Parathyroid adenoma (tissue), 2 donors: Measurements from ENCODE around the gene JADE2.

Source experiments
- H2AFZ ChIP-seq: fragments of 300-600 bp; sonication (generic); one replicate; pipeline ENCODE4 v1.7.0; 2017; ENCODE audit warnings: antibody characterized with exemption, mild to moderate bottlenecking
- H3K27ac ChIP-seq: fragments of 300-600 bp; sonication (generic); one replicate; pipeline ENCODE4 v1.7.0; 2017
- H3K27me3 ChIP-seq: fragments of 300-600 bp; sonication (generic); one replicate; pipeline ENCODE4 v1.7.0; 2017; ENCODE audit warnings: low read length; ENCODE audit not compliant: control insufficient read depth, insufficient read depth
- H3K36me3 ChIP-seq: fragments of 300-600 bp; sonication (generic); one replicate; pipeline ENCODE4 v1.7.0; 2017; ENCODE audit warnings: low read length; ENCODE audit not compliant: control insufficient read depth, insufficient read depth
- H3K4me1 ChIP-seq: fragments of 300-600 bp; sonication (generic); one replicate; pipeline ENCODE4 v1.7.0; 2017; ENCODE audit warnings: control low read depth
- H3K4me2 ChIP-seq: fragments of 300-600 bp; sonication (generic); one replicate; pipeline ENCODE4 v1.7.0; 2017; ENCODE audit warnings: low read length
- H3K4me3 ChIP-seq: fragments of 300-600 bp; sonication (generic); one replicate; pipeline ENCODE4 v1.7.0; 2017; ENCODE audit warnings: low read depth, low read length
- H3K79me2 ChIP-seq: fragments of 300-600 bp; sonication (generic); one replicate; pipeline ENCODE4 v1.7.0; 2017; ENCODE audit warnings: control low read depth
- H3K9ac ChIP-seq: fragments of 300-600 bp; sonication (generic); one replicate; pipeline ENCODE4 v1.7.0; 2017; ENCODE audit warnings: mild to moderate bottlenecking
- H3K9me3 ChIP-seq: fragments of 300-600 bp; sonication (generic); one replicate; pipeline ENCODE4 v1.7.0; 2017; ENCODE audit warnings: low read length; ENCODE audit not compliant: control insufficient read depth
- TF ChIP-seq, protein P1 (sequence below): fragments of 300-600 bp; sonication (generic); IDR thresholded peaks from one replicate; pipeline ENCODE4 v1.7.0; 2017; ENCODE audit warnings: antibody characterized with exemption, mild to moderate bottlenecking
- donor health status: primary hyperparathyroidism.

The JADE2 gene

DNA sequence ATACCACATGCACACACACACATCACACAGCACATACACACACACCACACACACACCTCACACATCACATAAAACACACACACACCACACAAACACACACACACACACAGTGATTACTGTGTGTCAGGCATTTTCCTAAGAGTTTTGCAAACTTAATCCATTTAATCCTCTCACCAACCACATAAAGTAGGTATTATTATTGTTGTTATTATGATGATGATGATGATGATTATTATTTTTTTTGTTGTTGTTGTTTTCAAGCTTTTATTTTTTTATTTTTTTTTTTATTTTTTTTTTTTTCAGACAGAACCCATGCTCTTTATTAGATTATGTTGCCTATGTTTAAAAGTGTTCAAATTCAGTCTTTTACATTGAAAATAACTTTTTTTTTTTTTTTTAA is 31.5 kb downstream of the JADE2 start:
- Histone ChIP-seq H3K79me2 (peaks cover 34% of the 10 kb centered on the region), H3K4me1 (peaks cover 31% of the 10 kb centered on the region), H3K27me3 (no peaks in the 10 kb centered on the region), H3K36me3 (no peaks in the 10 kb centered on the region), H3K9me3 (no peaks in the 10 kb centered on the region), H3K4me3 (no peak overlapping the region), H2AFZ (no peak overlapping the region), H3K9ac (no peak overlapping the region), H3K4me2 (no peak overlapping the region), H3K27ac (no peak overlapping the region)
- TF ChIP-seq, protein P1, sequence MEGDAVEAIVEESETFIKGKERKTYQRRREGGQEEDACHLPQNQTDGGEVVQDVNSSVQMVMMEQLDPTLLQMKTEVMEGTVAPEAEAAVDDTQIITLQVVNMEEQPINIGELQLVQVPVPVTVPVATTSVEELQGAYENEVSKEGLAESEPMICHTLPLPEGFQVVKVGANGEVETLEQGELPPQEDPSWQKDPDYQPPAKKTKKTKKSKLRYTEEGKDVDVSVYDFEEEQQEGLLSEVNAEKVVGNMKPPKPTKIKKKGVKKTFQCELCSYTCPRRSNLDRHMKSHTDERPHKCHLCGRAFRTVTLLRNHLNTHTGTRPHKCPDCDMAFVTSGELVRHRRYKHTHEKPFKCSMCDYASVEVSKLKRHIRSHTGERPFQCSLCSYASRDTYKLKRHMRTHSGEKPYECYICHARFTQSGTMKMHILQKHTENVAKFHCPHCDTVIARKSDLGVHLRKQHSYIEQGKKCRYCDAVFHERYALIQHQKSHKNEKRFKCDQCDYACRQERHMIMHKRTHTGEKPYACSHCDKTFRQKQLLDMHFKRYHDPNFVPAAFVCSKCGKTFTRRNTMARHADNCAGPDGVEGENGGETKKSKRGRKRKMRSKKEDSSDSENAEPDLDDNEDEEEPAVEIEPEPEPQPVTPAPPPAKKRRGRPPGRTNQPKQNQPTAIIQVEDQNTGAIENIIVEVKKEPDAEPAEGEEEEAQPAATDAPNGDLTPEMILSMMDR = no peak

DNA sequence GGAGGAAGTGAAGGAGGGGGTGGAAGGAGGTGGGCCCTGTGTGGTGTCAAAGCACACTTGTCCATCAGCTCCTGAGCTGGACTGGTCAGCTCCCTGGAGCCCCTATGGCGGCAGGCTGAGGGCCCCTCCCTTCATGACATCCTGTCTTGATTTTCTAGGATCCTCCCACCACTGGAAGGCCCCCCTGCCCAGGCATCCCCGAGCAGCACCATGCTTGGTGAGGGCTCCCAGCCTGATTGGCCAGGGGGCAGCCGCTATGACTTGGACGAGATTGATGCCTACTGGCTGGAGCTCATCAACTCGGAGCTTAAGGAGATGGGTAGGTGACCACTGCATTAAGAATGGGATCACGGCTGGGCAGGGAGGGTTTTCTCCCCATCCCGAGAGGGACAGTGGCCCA is 34.2 kb downstream of the JADE2 start:
- Histone ChIP-seq H3K27me3 (no peaks in the 10 kb centered on the region), H3K36me3 (no peaks in the 10 kb centered on the region), H3K9ac (no peak overlapping the region), H3K79me2 (peaks cover 53% of the 10 kb centered on the region), H3K4me1 (peaks cover 23% of the 10 kb centered on the region), H3K4me3 (no peak overlapping the region), H2AFZ (no peak overlapping the region), H3K27ac (peak overlapping the region; percentile 24), H3K4me2 (no peak overlapping the region), H3K9me3 (no peaks in the 10 kb centered on the region)
- TF ChIP-seq, protein P1 = no peak

DNA sequence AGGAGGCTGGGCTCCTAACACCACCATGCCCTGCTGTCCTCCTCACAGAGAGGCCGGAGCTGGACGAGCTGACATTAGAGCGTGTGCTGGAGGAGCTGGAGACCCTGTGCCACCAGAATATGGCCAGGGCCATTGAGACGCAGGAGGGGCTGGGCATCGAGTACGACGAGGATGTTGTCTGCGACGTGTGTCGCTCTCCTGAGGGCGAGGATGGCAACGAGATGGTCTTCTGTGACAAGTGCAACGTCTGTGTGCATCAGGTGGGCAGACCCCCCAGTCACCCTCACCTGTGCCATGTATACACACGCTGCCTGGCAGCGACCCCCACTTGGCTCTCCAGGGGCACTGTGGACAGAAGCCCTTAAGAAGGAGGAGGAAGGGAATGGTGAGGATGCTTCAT is 35.2 kb downstream of the JADE2 start:
- H3K79me2 ChIP-seq = peaks cover 59% of the 10 kb centered on the region
- no peak overlapping the region for H3K4me3 ChIP-seq
- peaks cover 18% of the 10 kb centered on the region for H3K4me1 ChIP-seq
- H2AFZ ChIP-seq = no peak overlapping the region
- TF ChIP-seq, protein P1 = no peak
- no peaks in the 10 kb centered on the region for H3K36me3 ChIP-seq
- H3K9me3 ChIP-seq = no peaks in the 10 kb centered on the region
- H3K4me2 ChIP-seq = no peak overlapping the region
- no peak overlapping the region for H3K27ac ChIP-seq
- H3K27me3 ChIP-seq = no peaks in the 10 kb centered on the region
- no peak overlapping the region for H3K9ac ChIP-seq

GRCh38 chr5:134561871-134562296 is 36.4 kb downstream of the JADE2 start:
- peaks cover 65% of the 10 kb centered on the region for H3K79me2 ChIP-seq
- no peak overlapping the region for H3K4me3 ChIP-seq
- peak overlapping the region; percentile 29 for H3K4me2 ChIP-seq
- peaks cover 18% of the 10 kb centered on the region for H3K4me1 ChIP-seq
- no peaks in the 10 kb centered on the region for H3K9me3 ChIP-seq
- no peaks in the 10 kb centered on the region for H3K27me3 ChIP-seq
- H3K9ac ChIP-seq = no peak overlapping the region
- H2AFZ ChIP-seq = no peak overlapping the region
- H3K36me3 ChIP-seq = no peaks in the 10 kb centered on the region
- H3K27ac ChIP-seq = peak overlapping the region; percentile 5
- TF ChIP-seq, protein P1 = peak; percentile 40

DNA sequence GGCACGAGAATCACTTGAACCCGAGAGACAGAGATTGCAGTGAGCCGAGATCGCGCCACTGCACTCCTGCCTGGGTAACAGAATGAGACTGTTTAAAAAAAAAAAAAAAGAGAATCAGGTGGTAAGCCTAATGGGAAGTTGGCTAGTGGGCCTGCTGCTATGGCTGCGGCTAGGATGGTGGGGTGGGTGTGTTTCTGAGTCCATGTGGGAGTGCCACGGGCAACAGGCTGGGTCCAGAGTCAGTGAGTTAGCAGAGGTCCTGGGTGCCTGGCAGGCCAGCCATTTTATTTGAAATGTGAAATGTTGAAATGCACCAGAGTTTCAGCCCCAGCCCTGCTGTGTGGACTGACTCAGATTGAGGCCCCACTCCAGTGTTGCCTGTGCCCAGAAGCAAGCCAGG is 37.8 kb downstream of the JADE2 start:
- Histone ChIP-seq H3K36me3 (no peaks in the 10 kb centered on the region), H3K9ac (no peak overlapping the region), H3K4me2 (no peak overlapping the region), H3K4me1 (peaks cover 18% of the 10 kb centered on the region), H3K9me3 (no peaks in the 10 kb centered on the region), H3K79me2 (peaks cover 65% of the 10 kb centered on the region), H2AFZ (no peak overlapping the region), H3K27me3 (no peaks in the 10 kb centered on the region), H3K4me3 (no peak overlapping the region), H3K27ac (peak overlapping the region; percentile 2)
- TF ChIP-seq, protein P1 = no peak
